ENCODE measurements around the gene APLF.
A peak's percentile ranks its signal among the peaks of the same experiment; 100 is the strongest.
"Not testable (repeated sequence)": the region's sequence is repeated elsewhere in the genome, so short reads cannot be mapped to it uniquely, and the experiment has no call there.

Gene APLF

GRCh38 chr2:68441179-68441993 lies 26.0 kb upstream of the APLF start:
- FAIRE-seq, result peak; percentile 96

GRCh38 chr2:68441994-68442322 lies 25.4 kb upstream of the APLF start:
- no peak for FAIRE-seq

- FAIRE-seq, result not testable (repeated sequence)
These were observed 21.0 kb upstream of the APLF start for GRCh38 chr2:68446425-68446824.

- no peak for FAIRE-seq
These were observed 20.3 kb upstream of the APLF start for GRCh38 chr2:68447118-68447517.

- FAIRE-seq, result no peak
These were observed 18.4 kb upstream of the APLF start for GRCh38 chr2:68448671-68449653.

- FAIRE-seq, result no peak
These were observed 15.1 kb upstream of the APLF start for GRCh38 chr2:68452158-68452900.

GRCh38 chr2:68453761-68454360 lies 13.5 kb upstream of the APLF start:
- FAIRE-seq, result no peak

- FAIRE-seq, result no peak
These were observed 12.7 kb upstream of the APLF start for GRCh38 chr2:68454719-68455118.

- no peak for FAIRE-seq
These were observed 11.2 kb upstream of the APLF start for GRCh38 chr2:68456198-68456597.

GRCh38 chr2:68458981-68459380 lies 8.4 kb upstream of the APLF start:
- no peak for FAIRE-seq

GRCh38 chr2:68463287-68463877 lies 4.0 kb upstream of the APLF start:
- FAIRE-seq, result peak; percentile 97

GRCh38 chr2:68464651-68465050 lies 2.7 kb upstream of the APLF start:
- no peak for FAIRE-seq

- FAIRE-seq, result no peak
These were observed 2.1 kb upstream of the APLF start for GRCh38 chr2:68465081-68465916.

- FAIRE-seq, result no peak
These were observed 1.0 kb upstream of the APLF start for GRCh38 chr2:68466361-68466777.

- no peak for FAIRE-seq
These were observed 658 bp upstream of the APLF start for GRCh38 chr2:68466778-68467076.

- FAIRE-seq, result no peak
These were observed 1.4 kb downstream of the APLF start for GRCh38 chr2:68468801-68469200.

- FAIRE-seq, result no peak
These were observed 2.5 kb downstream of the APLF start for GRCh38 chr2:68469935-68470334.

- no peak for FAIRE-seq
These were observed 4.0 kb downstream of the APLF start for GRCh38 chr2:68471385-68471784.

- FAIRE-seq, result no peak
These were observed 5.5 kb downstream of the APLF start for GRCh38 chr2:68472796-68473414.

- FAIRE-seq, result no peak
These were observed 7.7 kb downstream of the APLF start for GRCh38 chr2:68475110-68475509.

- FAIRE-seq, result no peak
These were observed 8.2 kb downstream of the APLF start for GRCh38 chr2:68475576-68475975.
